ENCODE results near the gene AGTPBP1. TPM values are rescaled to one million over a fixed set of nuclear protein-coding genes. Genes with fewer than 3 reads are reported as not detected.

AGTPBP1 gene
- total RNA-seq, 1 donor from 2014 or later: 12.2 TPM

- no peak for DNase-seq (ENCODE audit: low spot score)
These were observed 240.3 kb downstream of the AGTPBP1 start for GRCh38 chr9:85501456-85501855.

Other genes with a start within 250 kb of the AGTPBP1 start
- gene NAA35, start 199.2 kb upstream of the AGTPBP1 start, total RNA-seq: 19.1 TPM

Measured in mucosa of gallbladder (tissue), 1 donor.